ENCODE results near the gene PPARD. TPM values are rescaled to one million over a fixed set of nuclear protein-coding genes. Genes with fewer than 3 reads are reported as not detected.

PPARD gene
- total RNA-seq, 1 donor from 2014 or later = 21.4 TPM

DNA sequence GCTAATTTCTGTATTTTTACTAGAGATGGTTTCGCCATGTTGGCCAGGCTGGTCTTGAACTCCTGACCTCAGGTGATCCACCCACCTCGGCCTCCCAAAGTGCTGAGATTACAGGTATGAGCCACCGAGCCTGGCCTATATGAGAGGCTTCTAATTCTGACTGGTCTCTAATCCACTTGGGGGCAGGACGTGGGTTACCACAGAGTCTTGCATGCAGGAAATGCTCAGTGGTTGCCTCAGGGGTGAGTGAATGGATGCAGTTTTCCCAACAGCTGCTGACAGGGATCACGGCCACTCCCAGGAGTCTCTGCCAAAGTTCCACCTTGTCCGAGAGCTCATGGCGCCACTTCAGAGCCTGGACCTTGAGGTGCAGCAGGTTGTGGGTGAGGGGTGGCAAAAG lies 103.3 kb downstream of the PPARD start:
- POLR2A ChIA-PET = no interaction called here
- Mint-ChIP-seq H3K27ac (no peak overlapping the region), H3K36me3 (ENCODE audit: low read depth) (no peaks in the 10 kb centered on the region), H3K9me3 (no peaks in the 10 kb centered on the region), H3K4me3 (no peak overlapping the region), H3K27me3 (no peaks in the 10 kb centered on the region), H3K4me1 (peaks cover 5% of the 10 kb centered on the region)
- ATAC-seq (ENCODE audit: low read depth) (no peak), DNase-seq (no peak)
- CTCF ChIA-PET = no interaction called here
- intact Hi-C loops (cut with micrococcal nuclease) = no loop called here
- TF ChIP-seq, protein P1, sequence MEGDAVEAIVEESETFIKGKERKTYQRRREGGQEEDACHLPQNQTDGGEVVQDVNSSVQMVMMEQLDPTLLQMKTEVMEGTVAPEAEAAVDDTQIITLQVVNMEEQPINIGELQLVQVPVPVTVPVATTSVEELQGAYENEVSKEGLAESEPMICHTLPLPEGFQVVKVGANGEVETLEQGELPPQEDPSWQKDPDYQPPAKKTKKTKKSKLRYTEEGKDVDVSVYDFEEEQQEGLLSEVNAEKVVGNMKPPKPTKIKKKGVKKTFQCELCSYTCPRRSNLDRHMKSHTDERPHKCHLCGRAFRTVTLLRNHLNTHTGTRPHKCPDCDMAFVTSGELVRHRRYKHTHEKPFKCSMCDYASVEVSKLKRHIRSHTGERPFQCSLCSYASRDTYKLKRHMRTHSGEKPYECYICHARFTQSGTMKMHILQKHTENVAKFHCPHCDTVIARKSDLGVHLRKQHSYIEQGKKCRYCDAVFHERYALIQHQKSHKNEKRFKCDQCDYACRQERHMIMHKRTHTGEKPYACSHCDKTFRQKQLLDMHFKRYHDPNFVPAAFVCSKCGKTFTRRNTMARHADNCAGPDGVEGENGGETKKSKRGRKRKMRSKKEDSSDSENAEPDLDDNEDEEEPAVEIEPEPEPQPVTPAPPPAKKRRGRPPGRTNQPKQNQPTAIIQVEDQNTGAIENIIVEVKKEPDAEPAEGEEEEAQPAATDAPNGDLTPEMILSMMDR (IDR thresholded peaks at IDR 0.05) = no peak

DNA sequence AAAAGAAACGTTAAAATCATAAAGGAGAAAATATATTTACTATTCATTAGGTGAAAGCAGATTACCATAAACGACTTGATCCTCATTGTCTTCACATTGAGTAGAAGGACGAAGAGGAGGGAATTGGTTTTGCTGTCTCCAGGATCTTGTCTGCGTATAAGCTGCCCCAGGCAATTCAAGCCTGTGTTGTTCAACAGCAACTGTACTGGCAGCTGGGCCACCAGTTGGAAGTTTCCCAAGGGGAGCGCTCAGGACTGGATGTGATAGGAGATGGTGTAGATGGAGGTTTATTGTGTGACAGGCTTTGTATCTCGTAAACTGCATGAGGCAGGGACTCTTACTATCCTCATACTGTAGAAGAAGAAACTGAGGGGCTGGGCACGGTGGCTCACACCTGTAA lies 105.8 kb downstream of the PPARD start:
- DNase-seq (no peak), ATAC-seq (ENCODE audit: low read depth) (no peak)
- ChIA-PET CTCF (interaction anchor here (1.5 to 6.2 kb wide), 9 partner anchors 11 to 155 kb away, joined by 3 to 84 read pairs (median 11); partner anchors contain the start of genes DEF6 and PPARD), POLR2A (interaction anchor here (1.5 to 1.8 kb wide), 3 partner anchors 100 to 151 kb away, joined by 9 to 29 read pairs (median 14); partner anchors contain the start of genes DEF6 and PPARD)
- H3K4me1 Mint-ChIP-seq = peaks cover 19% of the 10 kb centered on the region
- no peaks in the 10 kb centered on the region for H3K36me3 Mint-ChIP-seq (ENCODE audit: low read depth)
- H3K27ac Mint-ChIP-seq = no peak overlapping the region
- no peaks in the 10 kb centered on the region for H3K9me3 Mint-ChIP-seq
- intact Hi-C loops (cut with micrococcal nuclease) = no loop called here
- TF ChIP-seq, protein P1 (IDR thresholded peaks at IDR 0.05) = no peak
- no peak overlapping the region for H3K4me3 Mint-ChIP-seq
- H3K27me3 Mint-ChIP-seq = no peaks in the 10 kb centered on the region

DNA sequence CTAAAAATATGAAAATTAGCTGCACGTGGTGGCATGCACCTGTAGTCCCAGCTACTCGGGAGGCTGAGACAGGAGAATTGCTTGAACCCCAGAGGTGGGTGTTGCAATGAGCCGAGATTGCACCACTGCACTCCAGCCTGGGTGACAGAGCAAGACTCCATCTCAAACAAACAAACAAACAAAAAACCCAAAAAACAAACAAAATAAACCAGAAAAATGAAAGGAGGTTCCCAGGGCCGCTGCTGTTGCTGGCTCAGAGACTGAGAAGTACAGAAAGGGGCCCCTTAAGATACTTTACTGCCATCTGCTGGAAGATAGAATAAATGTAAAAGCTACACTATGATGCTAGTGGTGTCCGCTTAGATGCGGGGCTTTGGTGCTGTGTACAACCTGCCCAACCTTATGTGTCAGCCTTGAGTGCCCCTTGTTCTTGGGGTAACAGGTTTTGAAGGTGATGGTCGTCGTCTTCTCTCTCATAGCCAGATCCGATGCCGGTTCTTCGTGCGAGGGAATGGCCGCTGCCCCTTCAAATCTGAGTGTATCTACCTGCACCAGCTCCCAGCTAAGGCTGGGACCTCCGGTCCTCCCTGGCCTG lies 107.0 kb downstream of the PPARD start:
- peaks cover 26% of the 10 kb centered on the region for H3K4me1 Mint-ChIP-seq
- no peak overlapping the region for H3K4me3 Mint-ChIP-seq
- H3K36me3 Mint-ChIP-seq (ENCODE audit: low read depth) = no peaks in the 10 kb centered on the region
- DNase-seq (peak; percentile 30), ATAC-seq (ENCODE audit: low read depth) (peak; percentile 41)
- ChIA-PET POLR2A (interaction anchor here (0.6 to 1.8 kb wide), 10 partner anchors 9 to 1808 kb away, joined by 3 to 29 read pairs (median 4); partner anchors contain the start of genes DEF6, PPARD, RPL10A and TBC1D22B), CTCF (interaction anchor here (0.7 to 6.2 kb wide), 20 partner anchors 13 to 287 kb away, joined by 3 to 84 read pairs (median 4); partner anchors contain the start of genes DEF6, PPARD and RPL10A)
- TF ChIP-seq, protein P1 (IDR thresholded peaks at IDR 0.05) = no peak
- no peaks in the 10 kb centered on the region for H3K9me3 Mint-ChIP-seq
- no peaks in the 10 kb centered on the region for H3K27me3 Mint-ChIP-seq
- no peak overlapping the region for H3K27ac Mint-ChIP-seq
- intact Hi-C loops (cut with micrococcal nuclease) = loop anchor here (1.0 kb wide), 3 partner anchors 107 to 152 kb away; partner anchors contain the start of genes DEF6 and PPARD

DNA sequence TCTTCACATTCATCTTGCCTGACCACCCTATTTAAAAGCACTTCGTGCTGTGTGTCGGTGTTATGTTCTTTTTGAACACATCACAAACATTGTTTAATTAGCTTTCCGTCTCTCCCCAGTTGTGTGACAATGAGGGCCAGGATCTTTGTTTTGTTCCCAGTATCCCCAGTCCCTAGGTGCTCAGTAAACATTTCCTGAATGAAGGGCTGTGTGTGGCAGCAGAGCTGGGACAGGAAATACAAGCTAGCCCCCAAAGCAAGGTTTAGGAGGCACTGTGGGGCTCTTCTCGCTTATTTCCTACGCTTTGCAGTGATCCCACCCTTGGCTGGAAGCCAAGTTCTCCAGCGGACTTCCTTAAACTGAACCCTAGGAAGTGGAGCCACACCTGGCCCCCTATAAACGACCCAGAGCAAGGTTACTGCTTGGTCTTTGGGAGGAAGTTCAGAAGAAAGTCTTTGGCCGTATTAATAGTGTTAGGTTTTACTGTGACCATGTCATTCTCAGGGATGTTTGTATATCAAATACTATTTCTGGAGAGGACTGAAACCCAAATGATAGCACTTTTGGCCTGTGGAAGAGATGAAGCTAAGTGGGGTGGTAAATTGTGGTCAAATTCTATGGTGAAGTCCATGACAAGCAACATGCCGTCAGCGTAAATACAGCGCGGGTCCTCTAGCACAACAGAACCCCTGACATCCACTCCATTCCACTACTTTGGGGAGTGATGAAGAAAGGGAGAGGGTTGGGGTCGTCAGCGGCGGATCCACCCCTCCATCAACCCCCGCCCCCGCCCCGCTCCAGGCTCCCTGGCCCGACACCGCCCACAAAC lies 109.2 kb downstream of the PPARD start:
- H3K9me3 Mint-ChIP-seq = no peaks in the 10 kb centered on the region
- CTCF ChIA-PET = interaction anchor here (0.8 to 6.2 kb wide), 5 partner anchors 16 to 158 kb away, joined by 4 to 81 read pairs (median 15); partner anchors contain the start of genes DEF6, PPARD and RPL10A
- peaks cover 27% of the 10 kb centered on the region for H3K4me1 Mint-ChIP-seq
- intact Hi-C loops (cut with micrococcal nuclease) = loop anchor here (1.0 kb wide), 2 partner anchors 17 to 280 kb away; partner anchors contain the start of gene RPL10A
- POLR2A ChIA-PET = interaction anchor here (0.6 to 2.9 kb wide), 9 partner anchors 15 to 192 kb away, joined by 3 to 20 read pairs (median 5); partner anchors contain the start of genes PPARD, RPL10A and ZNF76
- no peaks in the 10 kb centered on the region for H3K27me3 Mint-ChIP-seq
- H3K36me3 Mint-ChIP-seq (ENCODE audit: low read depth) = peaks cover 12% of the 10 kb centered on the region
- peak overlapping the region; percentile 5 for H3K27ac Mint-ChIP-seq
- H3K4me3 Mint-ChIP-seq = peak overlapping the region; percentile 86
- TF ChIP-seq, protein P1 (IDR thresholded peaks at IDR 0.05) = no peak
- DNase-seq = no peak
- ATAC-seq (ENCODE audit: low read depth) = no peak

Measured in activated B cell treated with CpG ODN at 0.5 μM for 24 hours (primary cell).